Measurements from ENCODE around the gene SCYL2.

Gene SCYL2

GRCh38 chr12:100329800-100330199 is 62.8 kb downstream of the SCYL2 start:
- Histone ChIP-seq H3K9me3 (ENCODE audit: control insufficient read depth, insufficient read depth, low read length) (no peaks in the 10 kb centered on the region), H3K4me1 (ENCODE audit: control insufficient read depth, low read length) (no peaks in the 10 kb centered on the region), H3K4me3 (ENCODE audit: low read length) (no peak overlapping the region), H3K4me2 (ENCODE audit: low read length) (no peak overlapping the region), H3K36me3 (ENCODE audit: control insufficient read depth, low read length) (peaks cover 53% of the 10 kb centered on the region), H4K20me1 (ENCODE audit: control insufficient read depth, insufficient read depth, low read depth, low read length) (no peaks in the 10 kb centered on the region), H3F3A (ENCODE audit: control insufficient read depth, insufficient read depth) (no peaks in the 10 kb centered on the region), H3K27me3 (ENCODE audit: control insufficient read depth, low read length) (no peaks in the 10 kb centered on the region), H3K9me2 (replicated peaks; ENCODE audit: control insufficient read depth, low read length) (no peaks in the 10 kb centered on the region), H3K27ac (ENCODE audit: low read depth, low read length) (no peak overlapping the region), H3K79me2 (ENCODE audit: control insufficient read depth, low read length) (no peaks in the 10 kb centered on the region)
- TF ChIP-seq EZH2phosphoT487 (IDR thresholded peaks at IDR 0.05; ENCODE audit: borderline replicate concordance, low read length) (no peak), CTCF (IDR thresholded peaks at IDR 0.05; ENCODE audit: low read depth, low read length, poor library complexity, severe bottlenecking) (no peak)

- Histone ChIP-seq H3K79me2 (ENCODE audit: control insufficient read depth, low read length) (no peaks in the 10 kb centered on the region), H3K4me2 (ENCODE audit: low read length) (no peak overlapping the region), H3K4me1 (ENCODE audit: control insufficient read depth, low read length) (no peaks in the 10 kb centered on the region), H3K9me2 (replicated peaks; ENCODE audit: control insufficient read depth, low read length) (no peaks in the 10 kb centered on the region), H3K9me3 (ENCODE audit: control insufficient read depth, insufficient read depth, low read length) (no peaks in the 10 kb centered on the region), H3K4me3 (ENCODE audit: low read length) (no peak overlapping the region), H3K36me3 (ENCODE audit: control insufficient read depth, low read length) (peaks cover 62% of the 10 kb centered on the region), H4K20me1 (ENCODE audit: control insufficient read depth, insufficient read depth, low read depth, low read length) (no peaks in the 10 kb centered on the region), H3K27ac (ENCODE audit: low read depth, low read length) (no peak overlapping the region), H3F3A (ENCODE audit: control insufficient read depth, insufficient read depth) (no peaks in the 10 kb centered on the region), H3K27me3 (ENCODE audit: control insufficient read depth, low read length) (no peaks in the 10 kb centered on the region)
- TF ChIP-seq EZH2phosphoT487 (IDR thresholded peaks at IDR 0.05; ENCODE audit: borderline replicate concordance, low read length) (no peak), CTCF (IDR thresholded peaks at IDR 0.05; ENCODE audit: low read depth, low read length, poor library complexity, severe bottlenecking) (no peak)
Measured at GRCh38 chr12:100331871-100332270, 64.9 kb downstream of the SCYL2 start.

GRCh38 chr12:100332852-100333251 is 65.9 kb downstream of the SCYL2 start:
- TF ChIP-seq EZH2phosphoT487 (IDR thresholded peaks at IDR 0.05; ENCODE audit: borderline replicate concordance, low read length) = no peak
- no peak for TF ChIP-seq CTCF (IDR thresholded peaks at IDR 0.05; ENCODE audit: low read depth, low read length, poor library complexity, severe bottlenecking)
- H3K9me2 ChIP-seq (replicated peaks; ENCODE audit: control insufficient read depth, low read length) = no peaks in the 10 kb centered on the region
- H3K79me2 ChIP-seq (ENCODE audit: control insufficient read depth, low read length) = no peaks in the 10 kb centered on the region
- H3K4me2 ChIP-seq (ENCODE audit: low read length) = no peak overlapping the region
- H3K4me3 ChIP-seq (ENCODE audit: low read length) = no peak overlapping the region
- H3K9me3 ChIP-seq (ENCODE audit: control insufficient read depth, insufficient read depth, low read length) = no peaks in the 10 kb centered on the region
- no peak overlapping the region for H3K27ac ChIP-seq (ENCODE audit: low read depth, low read length)
- no peaks in the 10 kb centered on the region for H4K20me1 ChIP-seq (ENCODE audit: control insufficient read depth, insufficient read depth, low read depth, low read length)
- H3F3A ChIP-seq (ENCODE audit: control insufficient read depth, insufficient read depth) = no peaks in the 10 kb centered on the region
- H3K36me3 ChIP-seq (ENCODE audit: control insufficient read depth, low read length) = peaks cover 64% of the 10 kb centered on the region
- H3K27me3 ChIP-seq (ENCODE audit: control insufficient read depth, low read length) = no peaks in the 10 kb centered on the region
- H3K4me1 ChIP-seq (ENCODE audit: control insufficient read depth, low read length) = no peaks in the 10 kb centered on the region

DNA sequence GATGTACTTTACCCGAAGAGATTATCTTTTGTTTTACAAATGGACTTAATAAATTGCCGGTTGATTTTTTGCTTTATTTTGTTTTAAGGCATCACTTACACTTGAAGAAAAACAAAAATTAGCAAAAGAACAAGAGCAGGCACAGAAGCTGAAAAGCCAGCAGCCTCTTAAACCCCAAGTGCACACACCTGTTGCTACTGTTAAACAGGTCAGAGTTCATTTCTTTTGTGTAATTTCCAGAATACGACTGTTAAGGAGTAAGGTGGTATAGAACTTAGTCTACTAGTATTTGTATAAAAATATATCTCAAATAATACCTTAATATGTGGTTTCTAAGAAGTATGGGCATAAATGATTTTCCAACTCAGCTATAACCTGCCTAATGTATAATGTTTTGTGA is 70.3 kb downstream of the SCYL2 start:
- Histone ChIP-seq H3F3A (ENCODE audit: control insufficient read depth, insufficient read depth) (no peaks in the 10 kb centered on the region), H3K9me2 (replicated peaks; ENCODE audit: control insufficient read depth, low read length) (no peaks in the 10 kb centered on the region), H4K20me1 (ENCODE audit: control insufficient read depth, insufficient read depth, low read depth, low read length) (no peaks in the 10 kb centered on the region), H3K9me3 (ENCODE audit: control insufficient read depth, insufficient read depth, low read length) (no peaks in the 10 kb centered on the region), H3K4me1 (ENCODE audit: control insufficient read depth, low read length) (no peaks in the 10 kb centered on the region), H3K4me2 (ENCODE audit: low read length) (no peak overlapping the region), H3K36me3 (ENCODE audit: control insufficient read depth, low read length) (peaks cover 44% of the 10 kb centered on the region), H3K4me3 (ENCODE audit: low read length) (no peak overlapping the region), H3K27ac (ENCODE audit: low read depth, low read length) (no peak overlapping the region), H3K27me3 (ENCODE audit: control insufficient read depth, low read length) (no peaks in the 10 kb centered on the region), H3K79me2 (ENCODE audit: control insufficient read depth, low read length) (no peaks in the 10 kb centered on the region)
- TF ChIP-seq EZH2phosphoT487 (IDR thresholded peaks at IDR 0.05; ENCODE audit: borderline replicate concordance, low read length) (no peak), CTCF (IDR thresholded peaks at IDR 0.05; ENCODE audit: low read depth, low read length, poor library complexity, severe bottlenecking) (no peak)

All from DOHH2 (cell line).